IMR-90 (cell line): ENCODE results near the gene IRF2BP2. TPM values are rescaled to one million over a fixed set of nuclear protein-coding genes. Genes with fewer than 3 reads are reported as not detected.

Experiments
- ATAC-seq: fragments of 200-7000 bp; cut with Tn5 transposase; 2 replicates; pipeline ENCODE4 v1.9.1; 2020; ENCODE audit warnings: low read depth, mild to moderate bottlenecking, moderate library complexity
- BruUV-seq: library from RNA; stranded (reverse); fragments of 400-500 nt; replicated peaks from 2 replicates; lab custom pipeline; 2021; lab: Mats Ljungman, UMichigan
- CTCF ChIA-PET: fragments of 300-600 bp; formaldehyde crosslinking; extraction: SDS; loops from one replicate; lab custom pipeline; 2021; ENCODE audit warnings: antibody characterized with exemption; lab: Yijun Ruan, JAX
- POLR2A ChIA-PET: fragments of 300-600 bp; sonication (Branson Sonifier 250); formaldehyde crosslinking; loops from one replicate; lab custom pipeline; 2022; ENCODE audit warnings: antibody characterized with exemption; ENCODE audit not compliant: unreplicated experiment; lab: Charles Lee
- DNase-seq: peaks from one replicate; pipeline ENCODE4 v3.0.0; 2013
- H2AFZ ChIP-seq: replicated peaks from 2 replicates; pipeline ENCODE3; 2013; ENCODE audit warnings: low read length, mild to moderate bottlenecking; ENCODE audit not compliant: poor library complexity
- H2AK5ac ChIP-seq: 2 replicates; pipeline ENCODE4 v1.6.1; 2013; ENCODE audit warnings: low read depth, low read length, inconsistent platforms
- H2AK9ac ChIP-seq: replicated peaks from 2 replicates; pipeline ENCODE3; 2013; ENCODE audit warnings: mild to moderate bottlenecking, low read depth, low read length, moderate library complexity; ENCODE audit not compliant: poor library complexity
- H2BK120ac ChIP-seq: 2 replicates; pipeline ENCODE4 v1.6.1; 2013; ENCODE audit warnings: low read depth, low read length, inconsistent platforms
- H2BK15ac ChIP-seq: 3 replicates; pipeline ENCODE4 v1.6.1; 2013; ENCODE audit warnings: low read depth, low read length, inconsistent platforms
- H2BK20ac ChIP-seq: 2 replicates; pipeline ENCODE4 v1.6.1; 2013; ENCODE audit warnings: low read depth, mild to moderate bottlenecking, inconsistent platforms, low read length, moderate library complexity
- H2BK5ac ChIP-seq: 2 replicates; pipeline ENCODE4 v1.6.1; 2013; ENCODE audit warnings: mild to moderate bottlenecking, low read depth, low read length, inconsistent platforms; ENCODE audit not compliant: poor library complexity, severe bottlenecking
- H3K14ac ChIP-seq: replicated peaks from 2 replicates; pipeline ENCODE4 v1.6.1; 2013; ENCODE audit warnings: low read depth, low read length, inconsistent platforms
- H3K18ac ChIP-seq: 2 replicates; pipeline ENCODE4 v1.6.1; 2013; ENCODE audit warnings: low read depth, low read length, control low read depth
- H3K23ac ChIP-seq: 2 replicates; pipeline ENCODE4 v1.6.1; 2013; ENCODE audit warnings: low read depth, low read length, inconsistent platforms
- H3K27ac ChIP-seq: 2 replicates; pipeline ENCODE4 v1.5.1; 2013; ENCODE audit warnings: mild to moderate bottlenecking, control low read depth, low read length; ENCODE audit not compliant: insufficient read depth
- H3K27me3 ChIP-seq: 2 replicates; pipeline ENCODE4 v1.6.1; 2013; ENCODE audit warnings: low read length; ENCODE audit not compliant: control insufficient read depth, insufficient read depth
- H3K36me3 ChIP-seq: 2 replicates; pipeline ENCODE4 v1.6.1; 2013; ENCODE audit warnings: low read length, mixed read lengths; ENCODE audit not compliant: control insufficient read depth, insufficient read depth
- H3K4ac ChIP-seq: 2 replicates; pipeline ENCODE4 v1.6.1; 2013; ENCODE audit warnings: low read depth, low read length, inconsistent platforms
- H3K4me1 ChIP-seq: 2 replicates; pipeline ENCODE4 v1.6.1; 2013; ENCODE audit warnings: low read length, mixed read lengths; ENCODE audit not compliant: control insufficient read depth, insufficient read depth
- H3K4me2 ChIP-seq: 2 replicates; pipeline ENCODE4 v1.6.1; 2013; ENCODE audit warnings: low read depth, mild to moderate bottlenecking, control low read depth, low read length, moderate library complexity
- H3K4me3 ChIP-seq: 2 replicates; pipeline ENCODE4 v1.5.1; 2013; ENCODE audit warnings: low read depth, mild to moderate bottlenecking, control low read depth, low read length, moderate library complexity; ENCODE audit not compliant: insufficient read depth
- H3K56ac ChIP-seq: 2 replicates; pipeline ENCODE4 v1.6.1; 2013; ENCODE audit warnings: low read length, inconsistent platforms; ENCODE audit not compliant: insufficient read depth; ENCODE audit errors: extremely low read depth
- H3K79me1 ChIP-seq, 2 experiments: 2 replicates each; pipeline ENCODE4 v1.6.1; 2013; ENCODE audit warnings: low read length in 2 of 2, inconsistent platforms in 1 of 2, low read depth in 1 of 2
- H3K9ac ChIP-seq: 2 replicates; pipeline ENCODE4 v1.6.1; 2013; ENCODE audit warnings: low read depth, low read length, control low read depth
- H3K9me1 ChIP-seq: 2 replicates; pipeline ENCODE4 v1.6.1; 2013; ENCODE audit warnings: low read length, inconsistent platforms; ENCODE audit not compliant: insufficient read depth
- H3K9me3 ChIP-seq: 2 replicates; pipeline ENCODE4 v1.6.1; 2013; ENCODE audit warnings: low read length; ENCODE audit not compliant: control insufficient read depth, insufficient read depth
- H4K20me1 ChIP-seq: 2 replicates; pipeline ENCODE4 v1.6.1; 2013; ENCODE audit warnings: low read length, inconsistent platforms; ENCODE audit not compliant: insufficient read depth
- H4K5ac ChIP-seq: 2 replicates; pipeline ENCODE4 v1.6.1; 2013; ENCODE audit warnings: mild to moderate bottlenecking, low read depth, low read length, control low read depth
- H4K8ac ChIP-seq, 2 experiments: 2 replicates each; pipeline ENCODE4 v1.6.1; 2013; ENCODE audit warnings: low read depth in 2 of 2, low read length in 2 of 2, control low read depth in 1 of 2, inconsistent platforms in 1 of 2
- H4K91ac ChIP-seq: 2 replicates; pipeline ENCODE4 v1.6.1; 2013; ENCODE audit warnings: low read depth, low read length, inconsistent platforms; ENCODE audit not compliant: insufficient read depth
- BHLHE40 ChIP-seq: fragments of 150-350 bp; IDR thresholded peaks from 2 replicates; pipeline ENCODE4 v1.6.1; 2016; ENCODE audit warnings: mild to moderate bottlenecking, low read depth, low read length
- CEBPB ChIP-seq: IDR thresholded peaks from 2 replicates; pipeline ENCODE4 v1.6.1; 2012; ENCODE audit warnings: low read depth, low read length, improper control_type of control experiment
- CHD1 ChIP-seq: IDR thresholded peaks from 2 replicates; pipeline ENCODE4 v1.6.1; 2012; ENCODE audit warnings: low read depth, low read length, improper control_type of control experiment
- MAZ ChIP-seq: IDR thresholded peaks from 2 replicates; pipeline ENCODE4 v1.6.1; 2012; ENCODE audit warnings: low read depth, mild to moderate bottlenecking, low read length, improper control_type of control experiment, moderate library complexity, borderline replicate concordance
- MXI1 ChIP-seq: IDR thresholded peaks from 2 replicates; pipeline ENCODE4 v1.6.1; 2012; ENCODE audit warnings: low read depth, mild to moderate bottlenecking, low read length, moderate library complexity, borderline replicate concordance
- NFE2L2 ChIP-seq: fragments of 150-350 bp; IDR thresholded peaks from 2 replicates; pipeline ENCODE4 v1.6.1; 2016; ENCODE audit warnings: low read depth, mild to moderate bottlenecking, low read length
- RAD21 ChIP-seq: IDR thresholded peaks from 2 replicates; pipeline ENCODE4 v1.6.1; 2012; ENCODE audit warnings: low read length, improper control_type of control experiment
- SMC3 ChIP-seq: fragments of 150-350 bp; IDR thresholded peaks from 2 replicates; pipeline ENCODE4 v1.6.1; 2016; ENCODE audit warnings: low read depth, mild to moderate bottlenecking, antibody characterized with exemption, low read length, moderate library complexity
- WGBS, 2 experiments: methylation state at CpG; one replicate each; pipeline versions ENCODE4 v1.1.5 to v1.1.7; 2013; ENCODE audit warnings: missing lambda C conversion rate in 2 of 2; ENCODE audit not compliant: insufficient read length in 1 of 2; ENCODE audit errors: extremely low coverage in 2 of 2; 5-methylcytosine and 5-hydroxymethylcytosine counted together
- dilution Hi-C: fragments of 300-500 bp; cut with HindIII; formaldehyde crosslinking; loops from one replicate; pipeline ENCODE4 v1.14.3; 2018; ENCODE audit warnings: low sequenced_read_pairs; ENCODE audit not compliant: unreplicated experiment
- in situ Hi-C: fragments of 300-500 bp; cut with MboI; formaldehyde crosslinking; loops from 3 replicates; pipeline ENCODE4 v1.14.3; 2019; ENCODE audit warnings: low sequenced_read_pairs, inconsistent platforms, mixed read lengths
- intact Hi-C: fragments of 100-400 bp; cut with micrococcal nuclease; formaldehyde crosslinking; loops from 2 replicates; pipeline ENCODE4 v1.10.0; 2022
- polyA plus RNA-seq, 3 experiments: library from polyadenylated mRNA; depleted of rRNA; stranded (reverse); fragments of >200 nt; gene quantifications; 2 replicates each; pipeline ENCODE4 v1.2.3, GENCODE V29; 2012; ENCODE audit warnings: low replicate concordance in 1 of 3
- total RNA-seq: library from RNA; depleted of rRNA; stranded (reverse); fragments of >200 nt; gene quantifications from 2 replicates; pipeline ENCODE4 v1.2.3, GENCODE V29; 2012
- TF ChIP-seq, protein P1 (sequence below): fragments of 150-350 bp; IDR thresholded peaks from 2 replicates; pipeline ENCODE4 v1.6.1; 2016; ENCODE audit warnings: low read depth, mild to moderate bottlenecking, low read length, moderate library complexity, borderline replicate concordance

Gene IRF2BP2
- total and polyA plus RNA-seq, 2 of the 4 experiments (the other 2 are of a cell fraction), result 47.0 to 66.6 TPM

DNA sequence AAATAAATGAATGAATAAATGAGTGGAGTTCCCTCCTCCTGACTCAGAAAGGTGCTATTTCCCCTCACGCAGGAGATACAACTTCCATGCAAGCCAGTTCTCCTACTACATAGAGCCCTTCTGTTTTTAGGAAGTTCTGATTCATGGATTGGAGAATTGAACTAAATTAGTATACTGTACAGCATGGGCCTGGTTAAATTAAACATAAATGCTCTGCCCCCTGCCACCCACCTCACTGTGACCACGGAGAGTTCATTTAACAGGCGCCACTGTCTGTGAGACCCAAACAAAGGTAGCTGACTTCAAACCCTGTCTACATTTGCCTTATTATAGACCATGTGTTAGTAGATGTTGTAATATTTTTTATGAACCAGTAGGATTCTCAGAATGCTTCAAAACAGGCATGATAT, 9.1 kb upstream of the IRF2BP2 start:
- Histone ChIP-seq H2BK20ac (peak overlapping the region; percentile 99), H3K4ac (peak overlapping the region; percentile 96), H4K20me1 (no peaks in the 10 kb centered on the region), H3K4me1 (peaks cover 27% of the 10 kb centered on the region), H3K27ac (peak overlapping the region; percentile 99), H4K91ac (peak overlapping the region; percentile 96), H3K79me1 (peaks cover 0 to 5% of the 10 kb centered on the region in 2 experiments; a peak in 2 of 4 replicates), H2AK9ac (peak overlapping the region; percentile 13), H3K18ac (peak overlapping the region; percentile 100), H3K9me3 (no peaks in the 10 kb centered on the region), H3K14ac (peak overlapping the region; percentile 95), H3K23ac (peak overlapping the region; percentile 98), H3K9me1 (peaks cover 11% of the 10 kb centered on the region), H3K27me3 (no peaks in the 10 kb centered on the region), H4K8ac (peak overlapping the region; percentile 86 to 97), H2BK15ac (peak overlapping the region; percentile 96), H2AK5ac (peak overlapping the region; percentile 90; the same call in 1 of the 2 replicates), H2BK5ac (peak overlapping the region; percentile 100), H2BK120ac (peak overlapping the region; percentile 98), H3K9ac (peak overlapping the region; percentile 59), H3K4me2 (peak overlapping the region; percentile 9; the same call in 1 of the 2 replicates), H3K4me3 (no peak overlapping the region), H3K56ac (peak overlapping the region; percentile 89; the same call in 1 of the 2 replicates), H2AFZ (peak overlapping the region; percentile 29), H3K36me3 (no peaks in the 10 kb centered on the region), H4K5ac (peak overlapping the region; percentile 100)
- intact Hi-C loops (no loop called here), dilution Hi-C loops (no loop called here), in situ Hi-C loops (loop anchor here (25.0 kb wide), 1 partner anchor 243 kb away; no protein-coding TSS in a partner anchor)
- TF ChIP-seq MXI1 (no peak), RAD21 (no peak), CEBPB (no peak), SMC3 (no peak), CHD1 (no peak), NFE2L2 (no peak), BHLHE40 (no peak), MAZ (no peak)
- TF ChIP-seq, protein P1, sequence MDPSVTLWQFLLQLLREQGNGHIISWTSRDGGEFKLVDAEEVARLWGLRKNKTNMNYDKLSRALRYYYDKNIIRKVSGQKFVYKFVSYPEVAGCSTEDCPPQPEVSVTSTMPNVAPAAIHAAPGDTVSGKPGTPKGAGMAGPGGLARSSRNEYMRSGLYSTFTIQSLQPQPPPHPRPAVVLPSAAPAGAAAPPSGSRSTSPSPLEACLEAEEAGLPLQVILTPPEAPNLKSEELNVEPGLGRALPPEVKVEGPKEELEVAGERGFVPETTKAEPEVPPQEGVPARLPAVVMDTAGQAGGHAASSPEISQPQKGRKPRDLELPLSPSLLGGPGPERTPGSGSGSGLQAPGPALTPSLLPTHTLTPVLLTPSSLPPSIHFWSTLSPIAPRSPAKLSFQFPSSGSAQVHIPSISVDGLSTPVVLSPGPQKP, result no peak
- no TSS peak for BruUV-seq
- WGBS, 2 experiments, result no CpG with 5 or more reads among the region's 3 CpGs
- ATAC-seq (no peak), DNase-seq (peak; percentile 61)
- POLR2A ChIA-PET, result no interaction called here
- CTCF ChIA-PET, result interaction anchor here (0.9 kb wide), 1 partner anchor 381 kb away, joined by 3 read pairs; no protein-coding TSS in a partner anchor
